Measurements from ENCODE around the gene RNF223. TPM values are rescaled to one million over a fixed set of nuclear protein-coding genes. Genes with fewer than 3 reads are reported as not detected.
A peak's percentile ranks its signal among the peaks of the same experiment; 100 is the strongest.

Gene RNF223
- total and polyA plus RNA-seq, 10 donors: not detected

GRCh38 chr1:1069711-1070676 lies 4.1 kb downstream of the RNF223 start:
- peak; percentile 89 for DNase-seq
- WGBS, 5 donors: 55 to 64% (median 59%) methylated on average over 12 to 40 of the region's 40 CpGs
- H3K27me3 ChIP-seq (replicated peaks in 1 of 7): peaks cover 0 to 90% (median 50%) of the 10 kb centered on the region in 7 donors
- H3K27ac ChIP-seq: peak overlapping the region in 6 of 8 donors; percentile 6 to 83 (median 66)
- TF ChIP-seq POLR2A (IDR thresholded peaks at IDR 0.05): no peak
- peak in 2 of 3 donors; percentile 22 to 45 for TF ChIP-seq POLR2AphosphoS5 (IDR thresholded peaks at IDR 0.05)
- no peak for TF ChIP-seq CTCF (IDR thresholded peaks at IDR 0.05 in 8 of 11, conservative IDR thresholded peaks at IDR 0.05 in 3 of 11)
- H3K36me3 ChIP-seq: no peaks in the 10 kb centered on the region
- H3K4me3 ChIP-seq: peak overlapping the region; percentile 8 to 78 (median 60)
- no peaks in the 10 kb centered on the region for H3K9me3 ChIP-seq
- H3K4me1 ChIP-seq: peaks cover 6 to 36% (median 25%) of the 10 kb centered on the region in 6 donors
- intact Hi-C loops (cut with DNase I; ENCODE audit: low total_unique reads): no loop called here

GRCh38 chr1:1069056-1069710 lies 4.9 kb downstream of the RNF223 start:
- intact Hi-C loops (cut with DNase I; ENCODE audit: low total_unique reads): no loop called here
- Histone ChIP-seq H3K27ac (peak overlapping the region in 6 of 8 donors; percentile 6 to 83 (median 66)), H3K4me3 (peak overlapping the region; percentile 20 to 78 (median 60)), H3K27me3 (replicated peaks in 1 of 7) (peaks cover 0 to 87% (median 47%) of the 10 kb centered on the region in 7 donors), H3K4me1 (peaks cover 8 to 40% (median 29%) of the 10 kb centered on the region in 6 donors), H3K9me3 (no peaks in the 10 kb centered on the region), H3K36me3 (no peaks in the 10 kb centered on the region)
- TF ChIP-seq POLR2AphosphoS5 (IDR thresholded peaks at IDR 0.05) (peak; percentile 85 to 91 (median 87)), POLR2A (IDR thresholded peaks at IDR 0.05) (no peak)
- DNase-seq: peak; percentile 95
- 1 to 3% (median 3%) methylated on average over 21 to 75 of the region's 75 CpGs for WGBS, 5 donors

- H3K27ac ChIP-seq: peak overlapping the region in 4 of 8 donors; percentile 59 to 83 (median 76)
- H3K36me3 ChIP-seq: no peaks in the 10 kb centered on the region
- DNase-seq: peak; percentile 91
- H3K27me3 ChIP-seq (replicated peaks in 1 of 7): peaks cover 0 to 87% (median 47%) of the 10 kb centered on the region in 7 donors
- WGBS, 5 donors: 1 to 4% (median 2%) methylated on average over 10 to 55 of the region's 55 CpGs
- H3K4me1 ChIP-seq: peaks cover 14 to 46% (median 35%) of the 10 kb centered on the region in 6 donors
- intact Hi-C loops (cut with DNase I; ENCODE audit: low total_unique reads): no loop called here
- peak overlapping the region; percentile 20 to 78 (median 60) for H3K4me3 ChIP-seq
- no peaks in the 10 kb centered on the region for H3K9me3 ChIP-seq
- peak in 1 of 3 donors; percentile 43 for TF ChIP-seq POLR2AphosphoS5 (IDR thresholded peaks at IDR 0.05)
- TF ChIP-seq CTCF (IDR thresholded peaks at IDR 0.05 in 8 of 11, conservative IDR thresholded peaks at IDR 0.05 in 3 of 11): no peak
- no peak for TF ChIP-seq POLR2A (IDR thresholded peaks at IDR 0.05)
Observed at GRCh38 chr1:1068517-1069055, 5.5 kb downstream of the RNF223 start.

- TF ChIP-seq POLR2A (IDR thresholded peaks at IDR 0.05) (no peak), POLR2AphosphoS5 (IDR thresholded peaks at IDR 0.05) (no peak), CTCF (IDR thresholded peaks at IDR 0.05 in 8 of 11, conservative IDR thresholded peaks at IDR 0.05 in 3 of 11) (no peak)
- H3K4me1 ChIP-seq: peaks cover 14 to 51% (median 36%) of the 10 kb centered on the region in 6 donors
- intact Hi-C loops (cut with DNase I; ENCODE audit: low total_unique reads): no loop called here
- DNase-seq: no peak
- H3K4me3 ChIP-seq: peak overlapping the region in 5 of 8 donors; percentile 53 to 78 (median 64)
- WGBS, 5 donors: 38 to 55% (median 53%) methylated on average over 19 to 32 of the region's 32 CpGs
- H3K9me3 ChIP-seq: no peaks in the 10 kb centered on the region
- H3K36me3 ChIP-seq: no peaks in the 10 kb centered on the region
- peak overlapping the region in 3 of 8 donors; percentile 74 to 83 (median 78) for H3K27ac ChIP-seq
- H3K27me3 ChIP-seq (replicated peaks in 1 of 7): peaks cover 0 to 87% (median 47%) of the 10 kb centered on the region in 7 donors
Observed at GRCh38 chr1:1067860-1068516, 6.1 kb downstream of the RNF223 start.

Data from spleen (tissue), 11 donors.